ENCODE results near the gene ACTBL2. TPM values are rescaled to one million over a fixed set of nuclear protein-coding genes. Genes with fewer than 3 reads are reported as not detected.

Gene ACTBL2
- polyA plus RNA-seq, 3 donors: not detected

- DNase-seq (ENCODE audit: low read depth in 3 of 3, low spot score in 2 of 3): no peak
Observed at GRCh38 chr5:57452885-57453284, 29.7 kb downstream of the ACTBL2 start.

- DNase-seq (ENCODE audit: low read depth in 3 of 3, low spot score in 2 of 3): no peak
Observed at GRCh38 chr5:57450991-57451876, 31.4 kb downstream of the ACTBL2 start.

GRCh38 chr5:57448751-57449150 is 33.9 kb downstream of the ACTBL2 start:
- DNase-seq (ENCODE audit: low read depth in 3 of 3, low spot score in 2 of 3): no peak

GRCh38 chr5:57448287-57448686 is 34.3 kb downstream of the ACTBL2 start:
- DNase-seq (ENCODE audit: low read depth in 3 of 3, low spot score in 2 of 3): no peak

GRCh38 chr5:57447658-57448057 is 35.0 kb downstream of the ACTBL2 start:
- DNase-seq (ENCODE audit: low read depth in 3 of 3, low spot score in 2 of 3): no peak

GRCh38 chr5:57446966-57447365 is 35.6 kb downstream of the ACTBL2 start:
- DNase-seq (ENCODE audit: low read depth in 3 of 3, low spot score in 2 of 3): no peak

- DNase-seq (ENCODE audit: low read depth in 3 of 3, low spot score in 2 of 3): no peak
Observed at GRCh38 chr5:57445705-57446037, 36.9 kb downstream of the ACTBL2 start.

- no peak for DNase-seq (ENCODE audit: low read depth in 3 of 3, low spot score in 2 of 3)
Observed at GRCh38 chr5:57445006-57445704, 37.5 kb downstream of the ACTBL2 start.

GRCh38 chr5:57442080-57442839 is 40.4 kb downstream of the ACTBL2 start:
- DNase-seq (ENCODE audit: low read depth in 3 of 3, low spot score in 2 of 3): no peak

- DNase-seq (ENCODE audit: low read depth in 3 of 3, low spot score in 2 of 3): no peak
Observed at GRCh38 chr5:57441557-57441956, 41.1 kb downstream of the ACTBL2 start.

- DNase-seq (ENCODE audit: low read depth in 3 of 3, low spot score in 2 of 3): no peak
Observed at GRCh38 chr5:57439601-57440000, 43.0 kb downstream of the ACTBL2 start.

GRCh38 chr5:57437976-57438805 is 44.4 kb downstream of the ACTBL2 start:
- DNase-seq (ENCODE audit: low read depth in 3 of 3, low spot score in 2 of 3): no peak

- DNase-seq (ENCODE audit: low read depth in 3 of 3, low spot score in 2 of 3): no peak
Observed at GRCh38 chr5:57436586-57436985, 46.0 kb downstream of the ACTBL2 start.

- no peak for DNase-seq (ENCODE audit: low read depth in 3 of 3, low spot score in 2 of 3)
Observed at GRCh38 chr5:57435701-57436134, 46.9 kb downstream of the ACTBL2 start.

- DNase-seq (ENCODE audit: low read depth in 3 of 3, low spot score in 2 of 3): no peak
Observed at GRCh38 chr5:57434683-57435082, 47.9 kb downstream of the ACTBL2 start.

- DNase-seq (ENCODE audit: low read depth in 3 of 3, low spot score in 2 of 3): no peak
Observed at GRCh38 chr5:57434227-57434640, 48.4 kb downstream of the ACTBL2 start.

- no peak for DNase-seq (ENCODE audit: low read depth in 3 of 3, low spot score in 2 of 3)
Observed at GRCh38 chr5:57432876-57433275, 49.7 kb downstream of the ACTBL2 start.

- DNase-seq (ENCODE audit: low read depth in 3 of 3, low spot score in 2 of 3): no peak
Observed at GRCh38 chr5:57431759-57432158, 50.9 kb downstream of the ACTBL2 start.
